Measurements from ENCODE around the gene RIC8A.

GRCh38 chr11:255176-255575 is 47.7 kb downstream of the RIC8A start:
- no peak for TF ChIP-seq CTCF (conservative IDR thresholded peaks at IDR 0.05; ENCODE audit: low read length)
- no peak for TF ChIP-seq EZH2phosphoT487 (IDR thresholded peaks at IDR 0.05; ENCODE audit: borderline replicate concordance)
